Muscle of leg (tissue), 16 donors: ENCODE results near the gene AQP3. TPM values are rescaled to one million over a fixed set of nuclear protein-coding genes. Genes with fewer than 3 reads are reported as not detected.
"Not testable (repeated sequence)": the region's sequence is repeated elsewhere in the genome, so short reads cannot be mapped to it uniquely, and the experiment has no call there.

Experiments used
- DNase-seq: peaks from one replicate; pipeline ENCODE4 v3.0.0; 2013
- H3K27ac ChIP-seq: one replicate; pipeline ENCODE4 v1.5.1; 2013; ENCODE audit warnings: mild to moderate bottlenecking, low read length, control low read depth
- H3K27me3 ChIP-seq: one replicate; pipeline ENCODE4 v1.6.1; 2013; ENCODE audit warnings: low read length; ENCODE audit not compliant: control insufficient read depth, insufficient read depth
- H3K36me3 ChIP-seq: one replicate; pipeline ENCODE4 v1.6.1; 2013; ENCODE audit warnings: low read length; ENCODE audit not compliant: control insufficient read depth, insufficient read depth
- H3K4me1 ChIP-seq: one replicate; pipeline ENCODE4 v1.6.1; 2013; ENCODE audit warnings: low read length; ENCODE audit not compliant: control insufficient read depth, insufficient read depth
- H3K4me3 ChIP-seq: one replicate; pipeline ENCODE4 v1.5.1; 2013; ENCODE audit warnings: low read length, control low read depth
- H3K9me3 ChIP-seq: replicated peaks from 2 replicates; pipeline ENCODE4 v1.6.1; 2013; ENCODE audit warnings: low read depth, low read length; ENCODE audit not compliant: control insufficient read depth
- WGBS: methylation state at CpG from one replicate; pipeline ENCODE4 v1.1.5; 2013; ENCODE audit warnings: missing lambda C conversion rate; ENCODE audit not compliant: insufficient coverage; 5-methylcytosine and 5-hydroxymethylcytosine counted together
- long read RNA-seq, 11 donors: transcript quantifications; one replicate each; lab custom pipeline, GENCODE V29; 2026
- polyA plus RNA-seq, 8 donors: library from polyadenylated mRNA; unstranded; fragments of 120-200 nt; gene quantifications; one replicate each; pipeline versions ENCODE4 v1.2.1 to v1.2.3, GENCODE V29; 2013; ENCODE audit warnings: inconsistent platforms in 1 of 8, low replicate concordance in 1 of 8; ENCODE audit not compliant: insufficient read length in 8 of 8, insufficient read depth in 1 of 8
- total RNA-seq: library from RNA; stranded (reverse); fragments of 120-200 nt; gene quantifications from one replicate; pipeline ENCODE4 v1.2.4, GENCODE V29; 2013

Gene AQP3
- total RNA-seq (5.6 TPM), polyA plus RNA-seq (10 to 100 TPM in 2 of 8 donors, 1 to 10 TPM in 6; 5.6 to 14.0 (median 8.5) TPM)
- long read RNA-seq, donor 1, result 0 reads
- long read RNA-seq, donor 2, transcript AQP3-201 (6 exons, 1,871 nt), result major isoform, 9 of 10 reads
- long read RNA-seq, donor 2, partial matches to known transcripts, result 0 of 10 reads
- long read RNA-seq, donor 2, other reads (novel, unspliced or antisense), result 0 of 10 reads
- long read RNA-seq, donor 3, partial matches to known transcripts, result 0 of 1 reads
- long read RNA-seq, donor 3, other reads (novel, unspliced or antisense), result 0 of 1 reads
- long read RNA-seq, donor 4, partial matches to known transcripts, result 0 of 2 reads
- long read RNA-seq, donor 4, other reads (novel, unspliced or antisense), result 0 of 2 reads
- long read RNA-seq, donor 5, transcript AQP3-201 (6 exons, 1,871 nt), result major isoform, 8 of 10 reads
- long read RNA-seq, donor 5, partial matches to known transcripts, result 0 of 10 reads
- long read RNA-seq, donor 5, other reads (novel, unspliced or antisense), result 0 of 10 reads
- long read RNA-seq, donor 6, transcript AQP3-201 (6 exons, 1,871 nt), result major isoform, 8 of 8 reads
- long read RNA-seq, donor 6, partial matches to known transcripts, result 0 of 8 reads
- long read RNA-seq, donor 6, other reads (novel, unspliced or antisense), result 0 of 8 reads
- long read RNA-seq, donor 7, partial matches to known transcripts, result 0 of 3 reads
- long read RNA-seq, donor 7, other reads (novel, unspliced or antisense), result 0 of 3 reads
- long read RNA-seq, donor 8, partial matches to known transcripts, result 0 of 1 reads
- long read RNA-seq, donor 8, other reads (novel, unspliced or antisense), result 0 of 1 reads
- long read RNA-seq, donor 9, partial matches to known transcripts, result 0 of 2 reads
- long read RNA-seq, donor 9, other reads (novel, unspliced or antisense), result 0 of 2 reads
- long read RNA-seq, donor 10, partial matches to known transcripts, result 0 of 4 reads
- long read RNA-seq, donor 10, other reads (novel, unspliced or antisense), result 0 of 4 reads
- long read RNA-seq, donor 11, partial matches to known transcripts, result 0 of 2 reads
- long read RNA-seq, donor 11, other reads (novel, unspliced or antisense), result 0 of 2 reads

- H3K27ac ChIP-seq, result peak within 1 kb of the TSS; percentile 84
- DNase-seq, result peak; percentile 76
- H3K4me3 ChIP-seq, result peak within 1 kb of the TSS; percentile 42
- 1% methylated on average over 47 of the region's 50 CpGs for WGBS
- peaks cover 8% of the 10 kb centered on the region for H3K36me3 ChIP-seq
- H3K9me3 ChIP-seq, result no peaks in the 10 kb centered on the region
- H3K4me1 ChIP-seq, result peaks cover 34% of the 10 kb centered on the region
- H3K27me3 ChIP-seq, result peaks cover 13% of the 10 kb centered on the region
Measured at GRCh38 chr9:33446946-33447798, at the start of gene AQP3. Gene AQP3 (minus strand): TSS chr9:33447593. CDS start chr9:33447530, 63 bp downstream.

DNA sequence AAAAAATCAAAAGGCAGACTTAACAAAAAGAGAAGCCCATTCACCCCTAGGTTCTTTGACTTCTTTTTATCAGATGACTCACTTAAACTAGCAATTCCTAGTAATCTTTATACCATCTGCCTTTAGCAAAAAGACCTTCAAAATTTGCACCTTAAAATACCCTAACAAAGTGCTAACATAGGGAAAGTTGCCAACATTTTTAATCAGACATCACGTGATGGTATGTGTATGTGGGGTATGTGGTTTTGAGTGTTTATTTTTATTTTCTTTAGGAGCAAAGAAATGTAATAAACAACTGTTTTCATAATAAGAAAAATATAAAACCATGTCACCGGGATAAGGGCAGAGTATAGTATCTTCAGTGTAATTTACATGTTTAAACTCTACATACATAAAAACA, 46.4 kb upstream of the AQP3 start:
- H3K27ac ChIP-seq, H3K4me1 ChIP-seq, H3K27me3 ChIP-seq, H3K9me3 ChIP-seq, DNase-seq, H3K36me3 ChIP-seq, H3K4me3 ChIP-seq: not testable (repeated sequence)
- no CpG with 5 or more reads among the region's 2 CpGs for WGBS

GRCh38 chr9:33489066-33489465, 41.7 kb upstream of the AQP3 start:
- no peak overlapping the region for H3K4me3 ChIP-seq
- H3K36me3 ChIP-seq, result no peaks in the 10 kb centered on the region
- no peaks in the 10 kb centered on the region for H3K4me1 ChIP-seq
- H3K9me3 ChIP-seq, result no peaks in the 10 kb centered on the region
- no peaks in the 10 kb centered on the region for H3K27me3 ChIP-seq
- H3K27ac ChIP-seq, result no peak overlapping the region
- DNase-seq, result peak; percentile 45
- whole genome bisulfite sequencing, result 64% methylated on average over 1 of the region's 2 CpGs

DNA sequence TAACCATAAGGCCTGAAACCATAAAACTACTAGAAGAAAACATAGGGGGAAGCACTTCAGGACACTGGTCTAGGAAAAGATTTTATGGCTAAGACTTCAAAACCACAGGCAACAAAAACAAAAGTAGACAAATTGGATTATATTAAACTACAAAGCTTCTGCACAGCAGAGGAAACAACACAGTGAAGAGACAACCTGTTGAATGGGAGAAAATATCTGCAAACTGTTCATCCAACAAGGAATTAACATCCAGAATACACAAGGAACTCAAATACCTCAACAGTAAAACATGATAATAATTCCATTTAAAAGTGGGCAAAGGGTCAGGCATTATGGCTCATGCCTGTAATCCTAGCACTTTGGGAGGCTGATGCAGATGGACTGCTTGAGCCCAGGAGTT, 37.9 kb upstream of the AQP3 start:
- not testable (repeated sequence) for H3K9me3 ChIP-seq, H3K27ac ChIP-seq, H3K36me3 ChIP-seq, H3K4me1 ChIP-seq, H3K4me3 ChIP-seq, DNase-seq, H3K27me3 ChIP-seq

- no peaks in the 10 kb centered on the region for H3K4me1 ChIP-seq
- no peaks in the 10 kb centered on the region for H3K9me3 ChIP-seq
- H3K4me3 ChIP-seq, result no peak overlapping the region
- H3K27ac ChIP-seq, result no peak overlapping the region
- H3K27me3 ChIP-seq, result no peaks in the 10 kb centered on the region
- no peak for DNase-seq
- 98% methylated on average over 6 of the region's 6 CpGs for WGBS
- H3K36me3 ChIP-seq, result no peaks in the 10 kb centered on the region
Measured at GRCh38 chr9:33480976-33481375, 33.6 kb upstream of the AQP3 start.

DNA sequence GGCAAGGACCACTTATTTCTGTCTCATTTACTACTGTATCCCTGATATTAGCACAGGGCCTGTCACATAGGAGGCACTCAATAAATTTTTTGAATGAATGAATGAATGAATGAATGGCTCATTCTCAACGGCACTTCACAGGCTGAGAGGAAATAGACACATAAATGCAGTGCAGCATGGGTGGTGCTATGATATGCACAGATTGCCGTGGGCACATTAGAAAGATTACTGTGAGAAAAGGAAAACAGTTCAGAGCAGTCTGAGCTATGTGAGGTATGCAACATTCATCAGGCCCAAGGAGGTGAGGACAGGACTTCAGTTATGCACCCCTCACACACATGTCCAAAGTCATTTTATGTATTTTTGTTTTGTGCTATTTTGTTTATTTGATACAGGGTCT, 32.7 kb upstream of the AQP3 start:
- DNase-seq, result no peak
- Histone ChIP-seq H3K36me3 (no peaks in the 10 kb centered on the region), H3K4me3 (no peak overlapping the region), H3K27me3 (no peaks in the 10 kb centered on the region), H3K27ac (no peak overlapping the region), H3K9me3 (no peaks in the 10 kb centered on the region), H3K4me1 (no peaks in the 10 kb centered on the region)
- no CpG with 5 or more reads among the region's 2 CpGs for WGBS

DNA sequence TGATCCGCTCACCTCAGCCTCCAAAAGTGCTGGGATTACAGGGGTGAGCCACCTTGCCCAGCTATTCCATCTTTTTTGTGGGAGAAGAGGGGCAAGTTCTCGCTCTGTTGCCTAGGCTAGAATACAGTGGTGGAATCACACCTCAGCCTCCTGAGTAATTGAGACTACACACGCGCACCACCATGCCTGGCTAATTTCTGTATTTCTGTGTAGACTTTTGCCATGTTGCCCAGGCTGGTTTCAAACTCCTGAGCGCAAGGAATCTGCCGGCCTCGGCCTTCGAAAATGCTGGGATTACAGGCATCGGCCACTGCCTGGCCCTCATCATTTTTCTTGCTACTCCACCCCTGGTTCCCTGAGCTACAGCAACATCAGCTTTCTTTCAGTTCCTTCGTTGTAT, 29.1 kb upstream of the AQP3 start:
- H3K27ac ChIP-seq, result no peak overlapping the region
- H3K4me3 ChIP-seq, result no peak overlapping the region
- DNase-seq, result no peak
- 93% methylated on average over 9 of the region's 10 CpGs for WGBS
- H3K36me3 ChIP-seq, result peaks cover 6% of the 10 kb centered on the region
- no peaks in the 10 kb centered on the region for H3K9me3 ChIP-seq
- peaks cover 13% of the 10 kb centered on the region for H3K4me1 ChIP-seq
- no peaks in the 10 kb centered on the region for H3K27me3 ChIP-seq

GRCh38 chr9:33475357-33475756, 28.0 kb upstream of the AQP3 start:
- no peaks in the 10 kb centered on the region for H3K27me3 ChIP-seq
- no peak overlapping the region for H3K4me3 ChIP-seq
- peaks cover 14% of the 10 kb centered on the region for H3K36me3 ChIP-seq
- WGBS, result no CpG with 5 or more reads among the region's 1 CpG
- peaks cover 13% of the 10 kb centered on the region for H3K4me1 ChIP-seq
- no peak for DNase-seq
- no peaks in the 10 kb centered on the region for H3K9me3 ChIP-seq
- H3K27ac ChIP-seq, result no peak overlapping the region

DNA sequence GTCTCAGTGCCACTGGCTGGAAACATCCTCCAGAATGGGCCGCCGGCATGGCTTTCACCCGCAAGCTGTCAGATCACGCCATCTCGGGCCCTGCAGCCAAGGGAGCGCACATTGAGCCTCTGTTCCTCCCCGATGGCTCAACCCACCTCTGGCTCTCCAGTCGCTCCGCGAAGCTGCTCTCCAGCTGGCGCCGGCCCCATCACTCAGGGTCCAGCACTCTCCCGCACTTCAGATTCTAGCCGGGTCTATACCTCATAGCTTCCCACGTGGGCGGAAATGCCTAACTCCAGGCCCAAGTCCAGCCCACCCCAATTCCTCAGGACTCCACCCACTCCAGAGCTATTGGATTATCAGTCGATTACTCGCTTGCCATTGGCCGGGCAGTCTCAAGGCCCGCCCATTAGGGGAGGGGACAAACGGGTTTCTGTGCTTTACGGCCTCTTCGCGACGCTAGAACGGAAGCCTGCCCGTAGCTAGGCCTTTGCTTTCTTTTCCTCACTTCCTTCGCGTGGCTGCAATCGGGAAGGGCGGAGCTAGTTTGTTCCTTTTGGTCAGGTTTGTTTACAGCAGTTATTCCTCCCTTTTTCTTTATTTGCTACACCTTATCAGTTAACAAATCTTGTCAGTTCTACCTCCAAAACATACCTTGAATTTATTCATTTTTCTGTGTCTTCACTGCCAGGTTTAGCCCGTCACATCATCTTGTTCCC, 26.4 kb upstream of the AQP3 start, which contains the start of gene NOL6:
Gene NOL6 (minus strand): TSS at position 282 of the 710 bp plus-strand sequence. CDS start 82 bp downstream, at position 200.
- WGBS, result under 1% methylated on average over 17 of the region's 32 CpGs
- Histone ChIP-seq H3K27me3 (no peaks in the 10 kb centered on the region), H3K4me3 (peak within 1 kb of the TSS; percentile 97), H3K4me1 (peaks cover 13% of the 10 kb centered on the region), H3K9me3 (no peaks in the 10 kb centered on the region), H3K36me3 (peaks cover 30% of the 10 kb centered on the region), H3K27ac (peak within 1 kb of the TSS; percentile 85)
- peak; percentile 100 for DNase-seq
